K562 (cell line): ENCODE measurements around the gene HSD17B1.

Source experiments
- RBFOX2 ChIP-seq: fragments of 200-400 bp; formaldehyde crosslinking; IDR thresholded peaks from 2 replicates; pipeline ENCODE4 v1.6.1; 2017; ENCODE audit warnings: low read depth, mild to moderate bottlenecking, low read length, moderate library complexity
- RCOR1 ChIP-seq, 2 experiments: IDR thresholded peaks; 2 replicates each; pipeline ENCODE4 v1.6.1; 2012; ENCODE audit warnings: low read depth in 2 of 2, low read length in 2 of 2, borderline replicate concordance in 1 of 2, improper control_type of control experiment in 1 of 2
- ZBTB7A ChIP-seq: IDR thresholded peaks from 2 replicates; pipeline ENCODE4 v1.6.1; 2011; ENCODE audit warnings: low read depth, mild to moderate bottlenecking, low read length, moderate library complexity, borderline replicate concordance; ENCODE audit not compliant: control insufficient read depth
- ZNF384 ChIP-seq: IDR thresholded peaks from 2 replicates; pipeline ENCODE4 v1.6.1; 2012; ENCODE audit warnings: low read depth, low read length, improper control_type of control experiment

DNA sequence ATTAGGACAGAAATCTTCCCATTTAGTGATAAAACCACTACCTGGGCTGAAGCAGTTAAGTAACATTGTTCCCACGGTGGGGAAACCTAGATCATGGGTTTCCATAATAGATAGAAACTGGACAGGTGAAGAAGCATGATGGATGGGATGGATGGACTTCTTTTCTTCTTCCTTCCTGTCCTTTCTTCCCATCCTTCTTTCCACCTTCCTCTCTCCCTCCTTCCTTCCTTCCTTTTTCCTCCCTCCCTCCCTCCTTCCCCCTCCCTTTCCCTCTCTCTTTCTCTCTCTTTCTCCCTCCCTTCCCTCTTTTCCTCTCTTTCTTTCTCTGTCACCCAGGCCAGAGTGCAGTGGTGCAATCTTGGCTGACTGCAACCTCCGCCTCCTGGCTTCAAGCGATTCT is 21.7 kb downstream of the HSD17B1 start:
- TF ChIP-seq ZBTB7A = no peak
- TF ChIP-seq ZNF384 = no peak
- no peak for TF ChIP-seq RCOR1 (IDR thresholded peaks at IDR 0.05; ENCODE audit: borderline replicate concordance in 1 of 2, low read depth in 2 of 2, low read length in 2 of 2)
- peak; percentile 25; the same call in 1 of the 2 replicates for TF ChIP-seq RBFOX2
